NB4 (cell line): ENCODE data around the gene PLPPR1.

Source experiments
- CTCF ChIP-seq: IDR thresholded peaks from one replicate; pipeline ENCODE4 v1.5.1; 2012; ENCODE audit warnings: low read depth, low read length
- MYC ChIP-seq: IDR thresholded peaks from 2 replicates; pipeline ENCODE4 v1.6.1; 2011; ENCODE audit warnings: low read depth, low read length
- POLR2A ChIP-seq: IDR thresholded peaks from 2 replicates; pipeline ENCODE4 v1.6.1; 2011; ENCODE audit warnings: mild to moderate bottlenecking; ENCODE audit not compliant: insufficient read length; ENCODE audit errors: extremely low read depth

GRCh38 chr9:101140764-101141163 is 112.2 kb downstream of the PLPPR1 start:
- TF ChIP-seq CTCF, result no peak
- no peak for TF ChIP-seq POLR2A
- TF ChIP-seq MYC, result no peak
